CD14-positive monocyte (primary cell): Measurements from ENCODE around the gene TBXT. TPM values are rescaled to one million over a fixed set of nuclear protein-coding genes. Genes with fewer than 3 reads are reported as not detected.

Experiments used
- DNase-seq, 3 donors: peaks; one replicate each; pipeline ENCODE4 v3.0.0-alpha.2; 2011 to 2022
- H2AFZ ChIP-seq: 2 replicates; pipeline ENCODE4 v1.6.0; 2012; ENCODE audit warnings: mild to moderate bottlenecking, low read depth, low read length, inconsistent platforms; ENCODE audit not compliant: insufficient read depth, poor library complexity, severe bottlenecking
- H3K27ac ChIP-seq, 2 donors: 1 replicate in 1 of 2; 2 replicates in 1 of 2; pipeline ENCODE4 v1.5.1; 2012 to 2013; ENCODE audit warnings: low read length in 2 of 2, control low read depth in 1 of 2, inconsistent platforms in 1 of 2, low read depth in 1 of 2, mild to moderate bottlenecking in 1 of 2
- H3K27me3 ChIP-seq, 2 donors: one replicate each; pipeline versions ENCODE4 v1.6.0 to v1.6.1; 2011 to 2013; ENCODE audit warnings: low read length in 2 of 2; ENCODE audit not compliant: control insufficient read depth in 2 of 2, insufficient read depth in 2 of 2
- H3K36me3 ChIP-seq, 2 donors: replicated peaks in 1 of 2; 1 replicate in 1 of 2; 2 replicates in 1 of 2; pipeline versions ENCODE4 v1.5.1 to v1.6.1; 2012 to 2013; ENCODE audit warnings: low read length in 2 of 2, control low read depth in 1 of 2, inconsistent platforms in 1 of 2, mild to moderate bottlenecking in 1 of 2; ENCODE audit not compliant: insufficient read depth in 2 of 2, control insufficient read depth in 1 of 2
- H3K4me1 ChIP-seq, 2 donors: 1 replicate in 1 of 2; 2 replicates in 1 of 2; pipeline versions ENCODE4 v1.5.1 to v1.6.1; 2012 to 2013; ENCODE audit warnings: low read length in 2 of 2, control low read depth in 1 of 2, inconsistent platforms in 1 of 2, mild to moderate bottlenecking in 1 of 2, moderate library complexity in 1 of 2; ENCODE audit not compliant: insufficient read depth in 2 of 2, control insufficient read depth in 1 of 2
- H3K4me2 ChIP-seq: replicated peaks from 2 replicates; pipeline ENCODE3; 2012; ENCODE audit warnings: low read length, moderate library complexity, mild to moderate bottlenecking; ENCODE audit not compliant: poor library complexity, severe bottlenecking; ENCODE audit errors: extremely low read depth
- H3K4me3 ChIP-seq, 3 experiments: fragments of 200-600 bp in 1 of 3; sonication (generic) in 1 of 3; replicated peaks in 1 of 3; 1 replicate in 2 of 3; 2 replicates in 1 of 3; pipeline ENCODE4 v1.5.1; 2011 to 2013; ENCODE audit warnings: low read length in 3 of 3, mild to moderate bottlenecking in 3 of 3, control low read depth in 2 of 3, low read depth in 2 of 3, inconsistent platforms in 1 of 3, moderate library complexity in 1 of 3
- H3K79me2 ChIP-seq: 2 replicates; pipeline ENCODE4 v1.6.0; 2012; ENCODE audit warnings: mild to moderate bottlenecking, control low read depth, inconsistent platforms, low read length, moderate library complexity; ENCODE audit not compliant: insufficient read depth
- H3K9ac ChIP-seq: 2 replicates; pipeline ENCODE4 v1.6.0; 2017; ENCODE audit warnings: low read length, mild to moderate bottlenecking; ENCODE audit not compliant: insufficient read depth, poor library complexity, severe bottlenecking
- H3K9me3 ChIP-seq, 2 donors: replicated peaks in 1 of 2; 1 replicate in 1 of 2; 2 replicates in 1 of 2; pipeline versions ENCODE4 v1.5.1 to v1.6.1; 2012 to 2013; ENCODE audit warnings: low read length in 2 of 2, control low read depth in 1 of 2; ENCODE audit not compliant: control insufficient read depth in 1 of 2, insufficient read depth in 1 of 2
- H4K20me1 ChIP-seq: 2 replicates; pipeline ENCODE4 v1.6.0; 2012; ENCODE audit warnings: mild to moderate bottlenecking, low read length, control low read depth, moderate library complexity; ENCODE audit not compliant: insufficient read depth
- H3K27ac Mint-ChIP-seq, 7 donors: one replicate each; pipeline ENCODE4 v1.8.0; 2020; ENCODE audit warnings: mild to moderate bottlenecking in 7 of 7, mixed read lengths in 7 of 7, moderate library complexity in 6 of 7, inconsistent platforms in 2 of 7
- H3K27me3 Mint-ChIP-seq, 3 donors: one replicate each; pipeline ENCODE4 v1.8.0; 2021 to 2022; ENCODE audit warnings: low read depth in 3 of 3, mild to moderate bottlenecking in 3 of 3, mixed read lengths in 3 of 3, moderate library complexity in 3 of 3, inconsistent platforms in 1 of 3
- H3K36me3 Mint-ChIP-seq, 2 donors: one replicate each; pipeline ENCODE4 v1.8.0; 2020; ENCODE audit warnings: mixed read lengths in 2 of 2, inconsistent platforms in 1 of 2, mild to moderate bottlenecking in 1 of 2
- H3K4me1 Mint-ChIP-seq: one replicate; pipeline ENCODE4 v1.8.0; 2020; ENCODE audit warnings: mild to moderate bottlenecking, mixed read lengths
- H3K4me3 Mint-ChIP-seq, 2 donors: one replicate each; pipeline ENCODE4 v1.8.0; 2020; ENCODE audit warnings: mild to moderate bottlenecking in 2 of 2, mixed read lengths in 2 of 2, moderate library complexity in 1 of 2
- H3K9me3 Mint-ChIP-seq, 7 donors: one replicate each; pipeline ENCODE4 v1.8.0; 2020 to 2022; ENCODE audit warnings: mixed read lengths in 7 of 7, mild to moderate bottlenecking in 6 of 7, moderate library complexity in 6 of 7, inconsistent platforms in 2 of 7
- WGBS: methylation state at CpG from one replicate; pipeline ENCODE4 v1.1.5; 2013; ENCODE audit warnings: missing lambda C conversion rate; ENCODE audit not compliant: insufficient coverage; 5-methylcytosine and 5-hydroxymethylcytosine counted together
- intact Hi-C, 2 donors: fragments of 100-400 bp; cut with micrococcal nuclease; formaldehyde crosslinking; loops; one replicate each; pipeline versions ENCODE4 v1.15.0 to v1.15.1; 2023
- polyA plus RNA-seq, 3 donors: library from polyadenylated mRNA; depleted of rRNA in 1 of 3; unstranded in 2 of 3; stranded (reverse) in 1 of 3; fragments of 300-500 nt in 2 of 3; fragments of >200 nt in 1 of 3; fragmentation: Illumina TruSeq in 2 of 3; gene quantifications; 1 replicate in 2 of 3; 2 replicates in 1 of 3; pipeline ENCODE4 v1.2.3, GENCODE V29; 2012 to 2021
- TF ChIP-seq, protein P1 (sequence below): fragments of 200-600 bp; IDR thresholded peaks from one replicate; pipeline ENCODE4 v1.8.0; 2022; ENCODE audit warnings: antibody characterized with exemption, mild to moderate bottlenecking

The TBXT gene
- polyA plus RNA-seq, 3 donors: not detected

DNA sequence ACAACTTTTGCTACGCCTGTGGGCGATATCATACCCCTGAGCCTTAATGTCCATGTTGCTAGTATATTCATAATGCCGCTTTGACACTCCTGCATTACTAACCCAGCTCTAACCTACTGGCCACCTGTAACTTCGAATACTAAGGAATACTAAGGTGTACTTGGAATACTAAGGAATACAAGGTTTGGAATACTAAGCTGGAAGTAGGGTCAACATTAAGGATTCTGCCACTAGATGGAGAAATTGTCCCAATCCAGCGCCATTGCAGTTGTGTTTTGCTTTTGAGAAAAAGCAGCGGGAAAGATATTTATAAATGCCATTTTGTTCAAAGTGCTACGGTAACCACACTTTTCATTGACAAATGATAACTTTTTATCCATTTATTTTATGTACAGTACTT is 10.7 kb downstream of the TBXT start:
- no peaks in the 10 kb centered on the region for H3K36me3 Mint-ChIP-seq

DNA sequence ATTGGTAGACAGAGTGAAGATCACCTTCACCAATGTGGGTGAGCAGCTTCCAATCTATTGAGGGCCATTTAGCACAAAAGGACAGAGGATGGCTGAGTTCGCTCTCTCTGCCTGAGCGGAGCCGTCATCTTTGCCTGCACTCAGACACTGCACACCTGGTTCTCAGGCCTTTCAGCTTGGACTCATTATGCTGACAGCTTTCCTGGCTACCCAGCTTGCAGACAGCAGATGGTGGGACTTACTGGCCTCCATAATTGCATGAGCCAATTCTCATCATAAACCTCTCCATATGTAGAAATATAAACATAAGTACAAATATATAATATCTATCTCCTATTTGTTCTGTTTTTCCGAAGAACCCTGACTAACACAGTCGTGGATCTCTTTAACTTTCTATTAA is 13.7 kb downstream of the TBXT start:
- H3K9ac ChIP-seq: no peak overlapping the region
- peaks cover 0 to 19% (median 13%) of the 10 kb centered on the region in 7 donors for H3K9me3 Mint-ChIP-seq
- TF ChIP-seq, protein P1, sequence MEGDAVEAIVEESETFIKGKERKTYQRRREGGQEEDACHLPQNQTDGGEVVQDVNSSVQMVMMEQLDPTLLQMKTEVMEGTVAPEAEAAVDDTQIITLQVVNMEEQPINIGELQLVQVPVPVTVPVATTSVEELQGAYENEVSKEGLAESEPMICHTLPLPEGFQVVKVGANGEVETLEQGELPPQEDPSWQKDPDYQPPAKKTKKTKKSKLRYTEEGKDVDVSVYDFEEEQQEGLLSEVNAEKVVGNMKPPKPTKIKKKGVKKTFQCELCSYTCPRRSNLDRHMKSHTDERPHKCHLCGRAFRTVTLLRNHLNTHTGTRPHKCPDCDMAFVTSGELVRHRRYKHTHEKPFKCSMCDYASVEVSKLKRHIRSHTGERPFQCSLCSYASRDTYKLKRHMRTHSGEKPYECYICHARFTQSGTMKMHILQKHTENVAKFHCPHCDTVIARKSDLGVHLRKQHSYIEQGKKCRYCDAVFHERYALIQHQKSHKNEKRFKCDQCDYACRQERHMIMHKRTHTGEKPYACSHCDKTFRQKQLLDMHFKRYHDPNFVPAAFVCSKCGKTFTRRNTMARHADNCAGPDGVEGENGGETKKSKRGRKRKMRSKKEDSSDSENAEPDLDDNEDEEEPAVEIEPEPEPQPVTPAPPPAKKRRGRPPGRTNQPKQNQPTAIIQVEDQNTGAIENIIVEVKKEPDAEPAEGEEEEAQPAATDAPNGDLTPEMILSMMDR: no peak
- no peak overlapping the region for H3K4me3 Mint-ChIP-seq
- H3K4me2 ChIP-seq: no peak overlapping the region
- peaks cover 5 to 16% of the 10 kb centered on the region in 2 donors for H3K9me3 ChIP-seq
- H3K27me3 ChIP-seq: no peaks in the 10 kb centered on the region
- H3K4me1 Mint-ChIP-seq: no peaks in the 10 kb centered on the region
- H2AFZ ChIP-seq: no peak overlapping the region
- no peaks in the 10 kb centered on the region for H3K79me2 ChIP-seq
- intact Hi-C loops: no loop called here
- no peaks in the 10 kb centered on the region for H3K36me3 ChIP-seq
- no peak overlapping the region for H3K4me3 ChIP-seq
- no peak overlapping the region for H3K27ac ChIP-seq
- no peaks in the 10 kb centered on the region for H4K20me1 ChIP-seq
- H3K27ac Mint-ChIP-seq: no peak overlapping the region
- H3K4me1 ChIP-seq: no peaks in the 10 kb centered on the region
- 61% methylated on average over 3 of the region's 5 CpGs for WGBS
- no peak for DNase-seq
- no peaks in the 10 kb centered on the region for H3K36me3 Mint-ChIP-seq
- peaks cover 4 to 10% (median 4%) of the 10 kb centered on the region in 3 donors for H3K27me3 Mint-ChIP-seq

More for the DNA sequence above, 10.7 kb downstream of the TBXT start:
- H3K27ac ChIP-seq: no peak overlapping the region
- no peaks in the 10 kb centered on the region for H3K9me3 ChIP-seq
- H3K4me1 ChIP-seq: no peaks in the 10 kb centered on the region
- H3K27me3 ChIP-seq: peaks cover 0 to 6% of the 10 kb centered on the region in 2 donors
- H3K4me1 Mint-ChIP-seq: no peaks in the 10 kb centered on the region
- H3K9me3 Mint-ChIP-seq: no peaks in the 10 kb centered on the region
- peak in 1 of 3 donors; percentile 2 for DNase-seq
- H3K27me3 Mint-ChIP-seq: peaks cover 4 to 10% (median 7%) of the 10 kb centered on the region in 3 donors
- H3K79me2 ChIP-seq: no peaks in the 10 kb centered on the region
- H3K4me2 ChIP-seq: no peak overlapping the region
- no peak overlapping the region for H3K27ac Mint-ChIP-seq
- whole genome bisulfite sequencing: no CpG with 5 or more reads among the region's 7 CpGs
- H3K36me3 ChIP-seq: no peaks in the 10 kb centered on the region
- H3K9ac ChIP-seq: no peak overlapping the region
- no peak overlapping the region for H3K4me3 Mint-ChIP-seq
- TF ChIP-seq, protein P1: peak; percentile 26
- H3K4me3 ChIP-seq: no peak overlapping the region
- H2AFZ ChIP-seq: no peak overlapping the region
- intact Hi-C loops: no loop called here
- no peaks in the 10 kb centered on the region for H4K20me1 ChIP-seq
